C4-2B (cell line): Measurements from ENCODE around the gene HIF1AN.

Experiments
- H3K27ac ChIP-seq: fragments of 450-650 bp; 2 replicates; pipeline ENCODE4 v1.5.1; 2017
- CTCF ChIP-seq: fragments of 450-650 bp; conservative IDR thresholded peaks from 2 replicates; pipeline ENCODE4 v1.5.1; 2017; ENCODE audit warnings: mild to moderate bottlenecking
- ZFX ChIP-seq: fragments of 450-650 bp; IDR thresholded peaks from 2 replicates; pipeline ENCODE4 v1.6.1; 2017

HIF1AN gene

GRCh38 chr10:100575585-100576281 lies 40.0 kb downstream of the HIF1AN start:
- no peak overlapping the region for H3K27ac ChIP-seq
- TF ChIP-seq ZFX = no peak
- no peak for TF ChIP-seq CTCF

GRCh38 chr10:100576282-100576635 lies 40.5 kb downstream of the HIF1AN start:
- TF ChIP-seq ZFX = no peak
- no peak for TF ChIP-seq CTCF
- no peak overlapping the region for H3K27ac ChIP-seq

- no peak overlapping the region for H3K27ac ChIP-seq
- TF ChIP-seq ZFX (no peak), CTCF (no peak)
Measured at GRCh38 chr10:100579261-100580090, 43.7 kb downstream of the HIF1AN start.

- TF ChIP-seq ZFX = no peak
- TF ChIP-seq CTCF = no peak
- no peak overlapping the region for H3K27ac ChIP-seq
Measured at GRCh38 chr10:100586959-100587358, 51.2 kb downstream of the HIF1AN start.

GRCh38 chr10:100598166-100598565 lies 62.4 kb downstream of the HIF1AN start:
- H3K27ac ChIP-seq = no peak overlapping the region
- TF ChIP-seq CTCF (no peak), ZFX (no peak)

GRCh38 chr10:100600218-100600617 lies 64.5 kb downstream of the HIF1AN start:
- TF ChIP-seq ZFX (no peak), CTCF (no peak)
- no peak overlapping the region for H3K27ac ChIP-seq

- H3K27ac ChIP-seq = no peak overlapping the region
- TF ChIP-seq ZFX = no peak
- no peak for TF ChIP-seq CTCF
Measured at GRCh38 chr10:100607439-100607838, 71.7 kb downstream of the HIF1AN start.
